GM19238 (cell line): ENCODE results near the gene CASK.

Experiments
- DNase-seq: peaks from one replicate; pipeline ENCODE4 v3.0.0; 2011; ENCODE audit warnings: low spot score; ENCODE audit not compliant: insufficient read length

The CASK gene

DNA sequence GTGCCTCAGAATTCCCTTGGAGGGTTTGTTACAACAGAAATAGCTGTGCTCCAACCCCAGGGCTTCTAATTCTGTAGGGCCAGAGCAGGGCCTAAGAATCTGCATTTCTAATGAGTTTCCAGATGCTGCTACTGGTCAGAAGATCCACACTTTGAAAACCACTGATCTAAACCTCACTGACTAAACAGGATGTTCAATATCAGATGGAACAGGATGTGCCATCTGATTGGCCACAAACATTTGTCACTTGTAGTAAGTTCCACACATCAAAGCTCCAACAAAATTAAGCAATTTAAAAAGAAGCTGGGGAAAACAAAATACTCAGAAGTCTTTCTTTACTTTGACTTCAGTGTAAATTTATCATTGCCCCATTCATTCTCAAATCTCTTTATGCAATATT, 14.3 kb downstream of the CASK start:
- no peak for DNase-seq

DNA sequence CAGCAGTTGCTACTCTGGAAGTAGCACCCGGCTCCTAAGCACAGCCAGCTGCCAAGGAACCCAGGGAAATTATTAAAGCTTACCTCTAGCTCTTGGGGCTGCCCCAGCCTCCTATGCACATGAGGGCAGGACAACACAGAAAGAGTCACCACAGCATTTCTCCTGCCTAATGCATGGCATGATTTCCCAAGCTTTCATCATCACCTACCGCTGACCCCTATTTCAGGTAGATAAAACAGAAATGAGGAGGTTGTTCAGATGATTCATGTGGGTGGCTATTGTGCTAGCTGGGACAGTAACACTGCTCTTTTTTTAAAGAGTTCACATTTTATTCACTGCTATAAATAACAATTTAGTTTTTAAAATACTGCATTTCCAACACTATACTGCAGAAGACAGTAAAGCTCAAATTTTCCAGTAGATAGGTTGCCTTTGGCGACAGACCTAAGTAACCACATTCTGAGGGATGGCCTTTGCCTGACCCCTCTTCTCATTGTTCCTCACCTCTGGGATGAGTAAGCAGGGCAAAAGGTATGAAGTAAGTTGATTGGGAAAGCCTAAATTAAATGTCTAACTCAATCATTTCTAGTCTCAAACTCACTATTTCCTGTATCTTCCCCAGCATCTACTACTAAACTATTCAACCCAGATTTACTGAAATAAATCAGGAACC, 16.7 kb downstream of the CASK start:
- no peak for DNase-seq

DNA sequence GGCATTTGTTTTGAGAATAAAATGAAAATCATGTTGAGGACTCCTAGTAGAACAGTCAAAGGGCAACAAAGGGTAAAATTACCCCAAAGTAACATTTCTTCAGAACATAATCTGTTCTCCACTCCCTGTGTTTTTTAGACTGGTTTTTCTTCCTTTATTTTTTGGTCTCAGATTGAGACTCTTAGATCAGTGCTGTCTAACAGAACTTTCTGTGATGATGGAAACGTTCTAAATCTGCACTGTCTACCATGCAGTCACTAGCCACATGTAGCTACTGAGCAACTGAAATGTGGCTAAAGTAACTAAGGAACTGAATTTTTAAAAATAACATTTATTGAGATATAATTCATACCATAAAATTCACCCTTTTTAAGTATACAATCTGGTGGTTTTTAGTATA, 19.8 kb downstream of the CASK start:
- DNase-seq: no peak

DNA sequence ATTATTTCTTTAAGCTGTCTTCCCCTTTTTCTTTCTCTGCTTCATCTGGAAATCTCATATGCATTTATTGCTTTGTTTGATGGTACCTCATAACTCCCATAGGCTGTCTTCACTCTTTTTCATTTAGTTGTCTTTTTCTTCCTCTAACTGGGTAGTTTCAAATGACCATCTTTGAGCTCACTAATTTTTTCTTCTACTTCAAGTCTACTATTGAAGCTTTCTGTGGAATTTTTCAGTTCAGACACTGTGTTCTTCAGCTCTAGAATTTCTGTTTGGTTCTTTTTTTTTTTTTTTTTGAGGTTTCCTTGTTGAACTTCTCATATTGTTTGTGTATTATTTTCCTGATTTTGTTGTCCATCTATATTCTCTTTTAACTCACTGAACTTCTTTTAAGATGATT, 23.0 kb downstream of the CASK start:
- DNase-seq: no peak

DNA sequence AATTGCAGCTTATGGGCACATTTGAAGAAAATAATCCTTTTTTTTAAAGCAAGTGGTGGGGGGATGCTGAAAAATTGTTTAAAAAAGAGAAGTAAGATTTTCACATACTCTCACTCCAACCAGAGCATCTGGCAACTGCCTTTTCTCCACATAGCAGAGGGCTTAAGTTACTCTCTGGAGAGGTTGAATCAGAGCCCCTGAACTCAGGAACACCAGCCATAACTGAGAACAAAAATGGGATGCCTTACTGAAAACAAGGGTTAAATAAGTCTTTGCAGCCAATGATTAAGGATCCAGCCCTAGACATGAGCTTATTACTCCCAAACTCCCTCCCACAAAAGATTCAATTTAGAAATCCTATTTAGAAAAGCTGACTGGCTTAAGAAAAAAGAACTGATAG, 27.5 kb downstream of the CASK start:
- no peak for DNase-seq

DNA sequence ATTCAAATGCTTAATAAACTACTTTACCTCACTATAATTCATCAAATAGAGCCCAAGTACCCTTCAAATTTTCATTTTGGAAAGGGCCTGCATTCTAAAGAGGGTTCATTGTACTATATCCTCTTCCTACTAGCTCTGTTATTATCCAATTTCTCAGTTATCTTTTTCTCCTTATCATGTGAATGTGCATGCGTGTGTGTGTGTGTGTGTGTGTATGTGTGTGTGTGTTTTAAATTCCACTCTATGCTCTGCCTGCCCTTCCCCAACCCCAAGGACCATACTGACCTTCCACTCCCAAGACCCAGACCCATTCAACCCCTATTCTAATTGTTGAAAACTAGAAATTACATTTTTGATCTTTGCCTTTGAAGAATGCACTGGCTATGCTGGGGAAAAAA, 33.3 kb downstream of the CASK start:
- DNase-seq: no peak

DNA sequence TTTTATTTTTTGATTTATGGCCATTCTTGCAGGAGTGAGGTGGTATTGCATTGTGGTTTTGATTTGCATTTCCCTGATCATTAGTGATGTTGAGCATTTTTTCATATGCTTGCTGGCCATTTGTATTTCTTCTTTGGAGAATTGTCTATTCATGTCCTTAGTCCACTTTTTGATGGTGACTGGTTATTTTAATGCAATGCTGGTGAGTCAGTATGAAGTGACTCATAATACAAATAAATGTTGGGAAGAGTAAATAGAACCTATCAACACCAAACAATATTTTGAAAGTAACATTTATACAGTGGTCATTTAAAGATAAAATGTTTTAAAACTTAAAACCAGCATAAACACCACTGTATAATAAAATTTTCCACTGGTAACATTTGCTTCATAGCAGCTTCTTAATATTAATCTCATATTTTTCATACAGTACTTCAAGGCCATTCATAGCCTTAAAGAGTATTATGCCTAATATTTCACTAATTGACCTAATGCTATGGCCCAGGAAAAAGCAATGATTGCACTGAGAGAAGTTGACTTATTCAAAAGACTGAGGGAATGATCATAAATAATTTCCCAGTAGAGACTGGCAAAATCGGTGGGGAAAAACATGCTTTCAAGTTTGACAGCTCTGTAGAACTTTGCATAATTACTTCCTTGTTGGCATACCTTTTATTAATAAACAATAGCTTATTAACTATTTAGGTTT, 33.9 kb downstream of the CASK start:
- DNase-seq: no peak

DNA sequence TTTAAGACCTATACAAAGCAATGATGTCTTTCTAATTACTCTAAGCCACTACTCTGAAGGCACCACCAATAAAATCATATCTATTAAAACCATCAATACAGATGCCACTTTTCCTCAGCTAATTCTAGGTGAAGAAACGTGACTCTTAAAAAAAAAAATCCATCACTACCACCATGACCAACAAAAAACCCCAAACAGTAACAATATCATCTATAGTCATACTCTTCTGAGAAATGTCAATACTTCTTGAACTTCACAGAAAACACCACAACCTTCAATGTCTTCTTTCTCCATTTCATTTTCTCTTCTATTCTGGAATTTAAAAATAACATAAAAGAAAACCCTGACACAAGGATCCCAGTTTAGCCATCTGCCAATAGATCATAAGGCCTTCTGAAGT, 35.7 kb downstream of the CASK start:
- no peak for DNase-seq

DNA sequence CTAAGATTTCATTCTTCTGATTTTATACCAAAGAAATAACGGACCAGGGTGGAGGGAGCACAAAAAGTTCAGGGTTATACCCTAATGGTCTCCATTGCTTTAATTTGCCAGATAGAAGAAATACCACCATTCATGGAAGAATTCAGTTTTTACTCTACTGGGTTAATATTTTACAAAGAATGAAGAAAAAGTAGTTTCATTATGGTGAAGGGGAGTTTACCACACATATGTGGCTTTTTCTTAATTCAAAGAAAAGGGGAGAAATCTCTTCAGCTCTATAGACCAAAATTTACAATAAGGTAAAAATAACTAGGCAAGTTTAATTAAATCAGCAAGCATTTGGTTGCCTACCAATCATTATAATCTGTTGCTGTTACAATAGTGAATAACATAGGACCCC, 37.6 kb downstream of the CASK start:
- no peak for DNase-seq

DNA sequence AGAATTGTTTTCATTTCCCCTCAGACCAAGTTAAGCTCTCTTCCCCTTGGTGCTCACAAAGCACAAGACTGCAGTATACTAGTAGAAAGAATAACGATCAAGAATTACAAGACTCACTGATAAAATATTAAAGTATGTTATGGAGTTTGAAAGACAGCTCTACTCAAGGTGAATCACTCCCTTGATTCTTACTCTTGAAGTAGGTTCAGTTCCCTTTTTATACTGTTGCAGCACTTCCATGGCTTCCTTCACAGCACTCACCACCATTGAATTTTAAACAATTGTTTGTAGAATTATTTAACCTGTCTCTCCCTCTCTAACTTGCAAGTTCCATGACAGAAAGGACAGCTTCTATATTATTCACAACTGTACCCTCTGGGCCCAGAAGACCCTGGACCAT, 42.2 kb downstream of the CASK start:
- no peak for DNase-seq

DNA sequence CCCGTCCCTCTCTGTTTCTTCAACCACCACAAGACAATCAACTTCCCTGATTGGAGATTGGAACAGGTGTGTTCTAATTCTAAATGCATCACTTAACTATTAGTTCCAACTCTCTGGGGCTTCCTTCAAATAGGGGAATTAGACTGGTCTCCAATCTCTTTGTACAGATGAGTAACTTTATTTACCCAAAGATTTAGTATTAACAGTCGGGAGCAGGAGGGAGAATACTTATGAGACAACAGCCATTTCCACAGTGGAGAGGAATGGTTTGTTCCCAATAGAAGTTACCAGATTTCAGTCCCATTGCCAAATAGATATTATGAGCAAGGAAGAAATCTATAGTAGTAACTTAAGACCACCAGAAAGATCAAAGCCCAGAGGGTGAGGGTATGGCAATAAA, 46.2 kb downstream of the CASK start:
- DNase-seq: no peak

DNA sequence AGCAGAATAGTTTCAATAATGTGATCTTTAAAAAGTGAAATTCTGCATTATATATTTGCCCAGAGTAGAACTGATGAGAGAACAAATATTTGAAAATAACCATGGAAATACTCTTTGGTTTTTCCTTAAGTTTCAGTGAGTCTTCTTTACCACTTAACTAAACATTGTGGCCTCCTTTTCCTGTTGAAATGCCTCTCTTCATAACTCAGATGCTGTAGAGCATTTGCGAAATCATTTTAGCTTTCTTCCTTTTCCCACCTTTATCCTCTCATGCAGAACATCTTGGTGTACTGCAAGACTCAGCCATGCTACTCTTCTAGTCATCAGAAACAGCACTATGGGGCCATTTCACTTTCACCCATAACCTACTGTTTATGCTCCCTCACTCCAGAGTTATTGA, 48.2 kb downstream of the CASK start:
- no peak for DNase-seq

DNA sequence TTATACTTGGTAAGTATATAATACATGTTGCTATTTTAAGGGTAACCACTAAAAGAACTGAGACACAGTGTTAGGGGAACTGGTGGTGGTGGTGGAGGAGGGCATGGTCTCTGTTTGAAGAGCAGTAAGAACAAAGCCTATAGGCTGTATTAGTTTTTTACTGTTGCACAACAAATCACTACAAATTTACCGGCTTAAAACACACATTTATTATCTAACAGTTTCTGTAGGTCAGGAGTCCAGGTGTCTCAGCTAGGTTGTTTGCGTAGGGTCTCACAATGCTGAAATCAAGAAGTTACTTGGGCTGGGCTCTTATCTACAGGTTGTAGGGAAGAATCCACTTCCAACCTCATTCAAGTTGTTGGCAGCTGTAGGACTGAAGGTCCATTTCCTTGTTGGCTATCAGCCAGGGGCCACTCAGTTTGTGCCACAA, 52.6 kb downstream of the CASK start:
- DNase-seq: no peak

DNA sequence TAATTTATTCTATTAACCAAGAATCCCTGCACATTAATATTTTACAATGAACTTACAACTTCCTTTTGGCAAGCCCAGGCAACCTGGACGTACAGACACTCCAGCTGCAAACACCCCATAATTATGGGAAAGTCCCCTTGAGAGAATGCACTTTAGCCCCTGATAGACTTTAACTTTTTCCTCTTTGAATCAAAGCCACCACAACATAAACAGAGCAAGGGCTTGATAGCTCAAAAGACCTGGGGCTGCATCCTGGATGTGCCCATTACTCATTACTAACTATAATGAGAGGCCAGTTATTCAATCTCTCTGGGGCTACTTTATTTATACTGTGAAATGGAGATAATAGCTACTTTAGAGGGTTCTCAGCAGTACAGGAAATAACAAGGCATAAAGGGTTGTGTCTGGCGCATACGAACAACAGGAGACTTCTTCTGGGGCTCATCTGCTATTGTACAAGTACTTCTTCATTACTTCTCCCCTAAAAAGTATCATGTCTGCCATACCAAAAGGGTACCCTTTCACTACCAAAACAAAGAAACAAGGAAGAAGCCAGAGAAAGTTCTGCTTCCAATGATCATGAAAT, 54.9 kb downstream of the CASK start:
- DNase-seq: no peak

DNA sequence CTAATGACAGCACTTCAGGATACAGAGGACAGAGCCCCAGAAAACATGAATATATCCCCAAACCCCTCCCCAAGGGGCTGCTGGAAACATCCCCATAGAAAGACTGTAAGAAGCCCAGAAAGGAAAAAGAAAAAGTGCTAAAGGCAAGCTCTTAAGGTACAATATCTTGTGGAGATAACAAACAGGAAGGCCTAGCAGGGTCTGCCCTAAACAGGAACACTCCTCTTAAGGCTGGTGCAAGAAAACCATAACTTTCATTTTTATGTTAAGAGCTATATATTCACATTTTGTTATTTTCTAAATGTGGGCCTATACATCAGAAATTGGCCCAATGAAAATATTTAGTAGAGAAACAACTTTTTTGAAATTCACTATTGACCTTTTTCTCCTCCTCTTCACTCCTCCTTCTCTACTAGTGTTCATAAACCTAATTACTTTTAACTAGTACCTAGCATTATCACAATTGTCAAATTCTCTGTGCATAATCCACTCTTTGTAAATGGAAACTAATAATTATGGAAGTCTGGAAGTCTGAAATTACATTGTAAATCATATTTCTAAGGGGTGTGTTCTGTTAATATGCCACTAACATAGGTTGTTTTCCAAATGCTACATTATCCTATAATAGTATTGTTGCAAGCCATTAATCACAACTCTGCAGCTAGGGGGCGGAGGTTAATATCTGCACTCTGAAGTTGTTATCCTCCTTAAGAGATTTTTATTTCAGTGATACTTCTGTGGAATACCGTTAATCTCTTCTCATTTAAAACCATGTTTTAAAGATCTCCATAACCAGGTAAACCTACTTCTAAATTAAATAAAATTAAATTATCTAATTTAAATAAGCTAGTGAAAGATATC, 59.8 kb downstream of the CASK start:
- no peak for DNase-seq

DNA sequence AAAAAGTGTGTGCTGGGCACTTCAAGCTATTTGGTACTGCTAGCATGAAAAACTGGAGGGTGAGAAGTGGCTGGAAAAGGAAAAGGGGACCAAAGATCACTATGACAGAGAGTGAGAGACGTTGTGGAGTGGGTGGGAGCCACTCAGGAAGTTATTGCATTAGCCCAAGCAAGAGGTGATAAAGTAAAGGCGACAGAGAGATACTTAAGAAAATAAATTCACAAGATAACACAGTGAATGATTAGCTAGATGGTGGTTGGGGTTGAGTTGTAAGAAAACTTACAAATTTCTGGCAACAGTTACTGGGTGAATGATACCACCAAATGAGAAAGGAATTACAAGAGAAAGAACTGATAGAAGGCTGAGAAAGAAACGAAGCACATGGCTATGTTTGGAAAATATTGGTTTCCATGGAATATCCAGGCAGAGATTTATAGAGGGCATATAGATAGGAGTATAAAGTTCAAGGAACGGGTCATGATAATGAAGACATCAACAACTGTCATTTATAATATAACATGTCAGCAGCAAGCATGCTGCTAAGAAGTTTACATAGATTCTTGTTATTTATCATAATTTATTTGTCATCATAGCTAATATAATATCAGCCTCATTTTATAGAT, 60.7 kb downstream of the CASK start:
- DNase-seq: no peak

DNA sequence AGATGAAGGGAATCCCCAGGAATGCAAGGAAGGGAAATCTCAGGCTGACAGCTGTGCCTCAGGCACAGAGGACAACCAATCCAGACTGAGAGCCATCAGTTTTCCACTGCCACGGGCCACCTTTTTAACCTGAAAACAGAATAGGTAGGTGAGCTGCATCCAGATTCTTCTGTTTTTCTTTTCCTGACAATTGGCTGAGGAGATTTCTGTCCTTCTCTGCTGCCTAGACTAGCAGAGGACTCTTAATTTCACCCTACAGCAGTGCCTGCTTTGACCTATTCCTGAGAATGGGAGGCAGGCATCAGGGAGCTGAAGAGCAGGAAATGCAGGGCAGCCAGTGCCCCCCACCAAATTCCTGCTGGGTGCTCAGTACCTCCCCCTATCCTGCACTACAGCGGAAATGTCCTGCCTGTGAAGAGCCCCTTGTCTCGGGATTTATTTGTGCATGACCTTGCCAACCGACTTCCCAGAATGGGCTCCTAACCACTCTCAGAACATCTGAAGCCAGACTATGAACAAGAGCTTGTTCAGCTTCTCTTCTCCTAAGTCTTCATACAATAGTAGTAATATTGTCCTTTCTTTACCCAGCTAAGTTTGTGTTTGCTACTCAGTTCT, 65.1 kb downstream of the CASK start:
- DNase-seq: no peak

DNA sequence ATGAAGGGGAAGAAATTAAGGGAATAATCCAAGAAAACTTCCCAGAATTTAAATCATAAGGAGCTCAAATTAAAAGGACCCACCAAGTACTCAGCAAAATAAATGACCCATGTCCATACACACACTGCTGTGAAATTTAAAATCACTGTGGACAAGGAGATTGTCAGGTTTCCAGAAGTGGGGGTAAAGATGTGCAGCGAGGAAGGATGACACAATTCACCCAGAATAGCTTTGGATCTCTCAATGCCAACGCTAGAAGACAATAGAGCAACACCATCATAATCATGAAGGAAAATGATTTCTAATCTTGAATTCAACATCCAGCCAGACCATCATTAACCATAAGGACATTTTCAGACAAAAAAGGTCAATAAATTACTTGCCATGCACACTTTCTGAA, 65.7 kb downstream of the CASK start:
- no peak for DNase-seq

DNA sequence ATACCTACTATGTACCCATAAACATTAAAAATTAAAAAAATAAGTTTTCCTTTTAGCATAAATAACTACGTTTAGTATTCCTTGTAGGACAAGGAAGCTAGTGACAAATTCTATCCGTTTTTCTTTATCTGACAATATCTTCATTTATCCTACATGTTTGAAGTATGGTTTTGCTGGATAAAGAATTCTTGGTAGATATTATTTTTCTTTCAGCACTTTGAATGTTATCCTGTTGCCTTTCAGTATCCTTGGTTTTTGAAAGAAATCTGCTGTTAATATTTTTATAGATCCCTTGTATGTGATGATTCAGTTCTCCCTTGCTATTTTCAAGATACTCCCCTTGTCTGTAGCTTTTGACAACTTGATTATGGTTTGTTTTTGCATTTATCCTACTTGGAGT, 76.6 kb downstream of the CASK start:
- DNase-seq: no peak

DNA sequence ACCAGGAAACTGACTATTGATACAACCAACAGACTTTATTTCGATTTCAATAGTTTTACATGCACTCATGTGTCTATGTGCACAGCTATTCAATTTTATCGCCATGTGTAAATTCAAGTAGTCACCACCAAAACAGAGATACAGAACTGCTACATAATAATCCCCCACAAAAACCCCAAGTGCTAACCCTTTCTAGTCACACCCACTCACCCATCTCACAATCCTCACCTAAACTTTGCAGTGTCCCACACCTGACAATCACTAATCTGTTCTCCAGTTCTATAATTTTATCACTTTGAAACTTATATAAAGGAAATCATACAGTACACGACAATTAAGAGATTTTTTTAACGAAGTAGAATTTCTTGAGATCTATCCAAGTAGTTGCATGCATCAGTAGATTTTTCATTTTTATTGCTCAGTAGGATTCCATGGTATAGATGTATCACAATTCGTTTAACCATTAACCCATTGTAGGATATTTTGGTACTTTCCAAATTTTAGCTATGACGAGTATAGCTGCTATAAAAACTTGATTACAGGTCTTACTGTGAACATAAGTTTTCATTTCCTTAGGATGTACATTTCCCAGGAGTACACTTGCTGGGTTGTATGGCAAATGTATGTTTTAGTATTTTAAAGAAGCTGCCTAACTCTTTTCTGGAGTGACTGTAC, 85.9 kb downstream of the CASK start:
- no peak for DNase-seq

DNA sequence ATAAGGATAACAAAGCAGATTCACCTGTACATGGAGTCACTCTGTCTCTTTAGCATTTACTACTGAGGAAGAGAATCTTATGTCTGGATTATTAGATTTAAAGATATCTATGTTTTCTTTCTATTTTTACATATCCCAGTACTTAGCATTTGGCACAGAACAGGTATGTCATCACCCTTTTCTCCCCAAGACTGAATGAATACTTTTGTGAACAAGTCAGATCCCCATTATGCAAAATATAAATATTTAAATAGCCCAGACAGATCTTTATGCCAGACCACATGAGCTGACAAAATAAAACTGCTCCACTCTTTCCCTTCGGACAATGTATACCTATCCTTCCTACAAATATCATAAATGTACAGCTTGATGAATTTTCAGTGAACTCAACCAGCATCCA, 94.5 kb downstream of the CASK start:
- no peak for DNase-seq
